ENCODE results near the gene CHAF1B.
"Not testable (repeated sequence)": the region's sequence is repeated elsewhere in the genome, so short reads cannot be mapped to it uniquely, and the experiment has no call there.

CHAF1B gene

DNA sequence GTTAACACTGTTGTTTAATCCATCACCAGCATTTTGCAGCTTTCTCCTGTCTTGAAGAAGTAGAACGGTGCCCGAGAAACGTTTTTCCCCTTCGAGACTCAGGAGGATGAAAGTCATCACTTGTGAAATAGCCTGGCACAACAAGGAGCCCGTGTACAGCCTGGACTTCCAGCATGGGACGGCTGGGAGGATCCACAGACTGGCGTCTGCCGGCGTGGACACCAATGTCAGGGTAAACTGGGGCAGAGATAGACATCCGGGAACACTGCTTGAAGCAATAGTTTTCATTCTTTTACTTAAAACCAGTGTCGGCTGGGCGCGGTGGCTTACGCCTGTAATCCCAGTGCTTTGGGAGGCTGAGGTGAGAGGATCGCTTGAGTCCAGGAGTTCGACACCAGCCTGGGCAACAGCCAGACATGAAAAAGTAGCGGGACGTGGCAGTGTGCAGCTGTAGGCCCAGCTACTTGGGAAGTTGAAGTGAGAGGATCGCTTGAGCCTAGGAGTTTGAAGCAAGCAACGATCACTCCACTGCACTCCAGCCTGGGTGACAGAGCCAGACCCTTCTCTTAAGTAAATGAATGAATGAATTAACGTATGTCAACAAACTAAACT, 945 bp downstream of the CHAF1B start:
- Histone ChIP-seq H3K4me2 (peak overlapping the region; percentile 93), H3K4me1 (peaks cover 12% of the 10 kb centered on the region), H3K9ac (peak overlapping the region; percentile 92; the same call in 1 of the 2 replicates), H3K36me3 (peaks cover 42% of the 10 kb centered on the region), H4K20me1 (no peaks in the 10 kb centered on the region), H3K27ac (peak overlapping the region; percentile 87; the same call in 1 of the 2 replicates), H3K9me3 (peaks cover 9% of the 10 kb centered on the region; the same call in 1 of the 2 replicates), H3K27me3 (no peaks in the 10 kb centered on the region), H3K4me3 (peak overlapping the region; percentile 92)
- no peak for TF ChIP-seq Cebpa-rat (IDR thresholded peaks at IDR 0.05)

DNA sequence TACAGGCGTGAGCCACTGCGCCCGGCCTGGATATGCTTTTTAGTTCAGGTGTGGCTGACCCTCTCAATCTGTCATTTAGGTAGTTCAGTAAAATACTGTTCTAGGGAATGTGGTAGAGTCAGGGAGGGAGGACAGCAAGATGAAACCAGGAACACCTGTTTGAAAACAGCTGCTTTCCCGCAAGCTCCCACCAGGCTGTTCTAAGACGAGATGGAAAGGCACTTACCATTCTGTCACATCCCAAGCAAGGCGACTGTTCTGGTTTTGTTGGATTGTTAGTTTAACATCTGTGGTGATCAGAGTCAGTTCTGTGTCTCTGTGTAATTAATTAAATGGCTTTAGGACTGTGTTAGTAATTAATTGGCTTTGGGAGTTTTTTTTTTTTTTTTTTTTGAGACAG, 2.9 kb downstream of the CHAF1B start:
- Histone ChIP-seq H3K4me2 (no peak overlapping the region), H3K27me3 (no peaks in the 10 kb centered on the region), H3K27ac (no peak overlapping the region), H3K9me3 (peaks cover 28% of the 10 kb centered on the region), H3K4me1 (peaks cover 12% of the 10 kb centered on the region), H3K4me3 (no peak overlapping the region), H4K20me1 (no peaks in the 10 kb centered on the region), H3K36me3 (peaks cover 61% of the 10 kb centered on the region), H3K9ac (no peak overlapping the region)
- no peak for TF ChIP-seq Cebpa-rat (IDR thresholded peaks at IDR 0.05)

DNA sequence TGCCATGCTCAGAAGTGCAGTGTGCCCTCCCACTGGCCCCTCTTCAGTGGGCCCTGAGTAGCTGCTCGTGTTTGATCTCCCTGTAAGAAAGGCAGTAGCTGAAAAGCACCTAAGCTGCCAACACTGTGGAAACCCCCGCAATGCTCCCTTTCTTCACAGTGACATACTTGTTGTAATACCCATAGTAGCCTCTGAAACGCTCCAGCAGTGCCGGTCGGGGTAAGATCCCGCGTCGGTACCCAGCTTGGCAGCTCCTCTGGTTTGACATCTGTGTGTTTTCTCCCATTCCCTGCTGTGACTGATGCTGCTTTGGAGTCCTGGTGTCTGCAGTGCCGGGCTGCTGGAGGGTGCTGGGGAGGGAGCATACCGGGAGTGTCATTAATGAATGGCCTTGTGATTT, 3.6 kb downstream of the CHAF1B start:
- Histone ChIP-seq H3K36me3 (peaks cover 67% of the 10 kb centered on the region), H3K4me2 (no peak overlapping the region), H4K20me1 (no peaks in the 10 kb centered on the region), H3K9me3 (peaks cover 29% of the 10 kb centered on the region), H3K27me3 (no peaks in the 10 kb centered on the region), H3K27ac (no peak overlapping the region), H3K4me3 (no peak overlapping the region), H3K9ac (no peak overlapping the region), H3K4me1 (peaks cover 12% of the 10 kb centered on the region)
- no peak for TF ChIP-seq Cebpa-rat (IDR thresholded peaks at IDR 0.05)

DNA sequence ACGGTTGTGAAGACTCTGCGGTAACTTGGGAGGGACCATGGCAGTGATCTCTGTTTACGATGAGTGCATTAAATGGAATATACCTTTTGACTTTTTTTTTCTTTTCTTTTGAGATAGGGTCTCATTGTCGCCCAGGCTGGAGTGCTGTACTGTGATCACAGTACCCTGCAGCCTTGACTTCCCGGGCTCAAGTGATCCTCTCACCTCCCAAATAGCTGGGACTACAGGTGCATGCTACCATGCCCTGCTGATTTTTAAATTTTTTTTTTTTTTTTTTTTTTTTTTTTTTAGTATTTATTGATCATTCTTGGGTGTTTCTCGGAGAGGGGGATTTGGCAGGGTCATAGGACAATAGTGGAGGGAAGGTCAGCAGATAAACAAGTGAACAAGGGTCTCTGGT, 6.5 kb downstream of the CHAF1B start:
- peaks cover 95% of the 10 kb centered on the region for H3K36me3 ChIP-seq
- not testable (repeated sequence) for H3K27me3 ChIP-seq, H3K9ac ChIP-seq, H3K4me2 ChIP-seq, H3K27ac ChIP-seq, H4K20me1 ChIP-seq, H3K4me3 ChIP-seq, H3K4me1 ChIP-seq
- peaks cover 29% of the 10 kb centered on the region for H3K9me3 ChIP-seq

DNA sequence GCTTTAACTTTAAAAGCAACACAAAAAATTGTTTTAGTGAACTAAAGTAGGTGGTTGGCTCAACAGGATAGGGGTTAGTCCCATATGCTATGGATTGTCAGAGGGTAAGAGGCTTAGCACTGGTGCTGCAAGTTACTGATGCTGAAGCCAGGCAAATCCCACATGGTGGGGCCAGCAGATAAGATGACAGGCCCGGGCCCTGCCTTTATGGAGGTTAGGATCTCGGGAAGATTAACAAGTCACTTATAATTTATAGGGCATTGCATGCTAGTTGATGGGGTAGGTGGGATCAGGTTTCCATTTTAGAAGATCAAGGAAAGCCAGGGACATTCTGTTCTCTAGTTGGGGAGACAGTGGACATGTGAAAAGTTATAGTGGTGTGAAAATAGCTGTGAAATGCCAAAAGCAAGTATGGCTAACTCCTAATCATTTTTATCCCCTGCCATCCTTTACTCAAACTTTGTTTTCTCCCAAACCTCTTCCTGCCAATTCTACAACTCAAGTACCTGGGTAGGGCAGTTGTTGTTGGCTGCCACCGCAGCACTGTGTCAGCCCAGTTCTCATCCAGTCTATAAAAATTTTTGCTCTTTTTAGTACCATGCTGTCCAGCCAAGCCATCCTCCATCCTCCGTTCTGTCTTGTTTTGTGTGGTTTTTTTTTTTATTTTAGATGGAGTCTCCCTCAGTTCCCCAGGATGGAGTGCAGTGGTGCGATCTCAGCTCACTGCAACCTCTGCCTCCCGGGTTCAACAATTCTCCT, 10.3 kb downstream of the CHAF1B start:
- H3K36me3 ChIP-seq, result peaks cover 96% of the 10 kb centered on the region

GRCh38 chr21:36396325-36396724, 11.1 kb downstream of the CHAF1B start:
- no peaks in the 10 kb centered on the region for H3K27me3 ChIP-seq
- no peak overlapping the region for H3K9ac ChIP-seq
- H3K4me3 ChIP-seq, result no peak overlapping the region
- H3K9me3 ChIP-seq, result peaks cover 18% of the 10 kb centered on the region
- H3K27ac ChIP-seq, result no peak overlapping the region
- no peak overlapping the region for H3K4me2 ChIP-seq
- no peaks in the 10 kb centered on the region for H4K20me1 ChIP-seq
- peaks cover 93% of the 10 kb centered on the region for H3K36me3 ChIP-seq
- TF ChIP-seq Cebpa-rat (IDR thresholded peaks at IDR 0.05), result no peak
- no peaks in the 10 kb centered on the region for H3K4me1 ChIP-seq

More for the DNA sequence above, 10.3 kb downstream of the CHAF1B start:
- Histone ChIP-seq H3K27me3 (no peaks in the 10 kb centered on the region), H3K9ac (no peak overlapping the region), H3K27ac (no peak overlapping the region), H4K20me1 (no peaks in the 10 kb centered on the region), H3K4me3 (no peak overlapping the region), H3K4me1 (no peaks in the 10 kb centered on the region), H3K4me2 (no peak overlapping the region), H3K9me3 (peaks cover 26% of the 10 kb centered on the region)
- no peak for TF ChIP-seq Cebpa-rat (IDR thresholded peaks at IDR 0.05)

DNA sequence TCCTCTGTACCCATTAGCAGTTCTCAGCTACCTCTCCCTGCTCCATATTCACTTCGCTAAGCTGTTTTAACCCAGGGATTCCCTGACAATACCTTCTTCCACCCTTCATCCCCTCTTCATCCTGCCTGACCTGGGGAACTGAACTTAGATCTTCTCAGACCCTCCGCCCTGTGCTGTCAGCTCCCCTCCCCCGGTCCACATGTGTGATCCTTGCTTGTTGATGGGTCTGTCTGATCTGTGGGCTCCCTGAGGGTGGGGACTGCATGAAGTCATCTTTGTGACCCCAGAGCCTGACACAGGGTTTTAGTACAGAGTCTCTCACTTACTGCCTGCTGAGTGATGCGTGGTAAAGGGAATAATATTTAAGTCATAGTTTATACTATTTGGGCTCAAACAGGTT, 11.8 kb downstream of the CHAF1B start:
- Histone ChIP-seq H3K27ac (no peak overlapping the region), H3K9ac (no peak overlapping the region), H3K4me2 (no peak overlapping the region), H3K27me3 (no peaks in the 10 kb centered on the region), H4K20me1 (no peaks in the 10 kb centered on the region), H3K4me3 (no peak overlapping the region), H3K4me1 (no peaks in the 10 kb centered on the region), H3K36me3 (peaks cover 91% of the 10 kb centered on the region), H3K9me3 (peaks cover 12% of the 10 kb centered on the region)
- TF ChIP-seq Cebpa-rat (IDR thresholded peaks at IDR 0.05), result no peak

GRCh38 chr21:36397606-36398005, 12.4 kb downstream of the CHAF1B start:
- TF ChIP-seq Cebpa-rat (IDR thresholded peaks at IDR 0.05), result no peak
- H3K4me1 ChIP-seq, result no peaks in the 10 kb centered on the region
- no peak overlapping the region for H3K27ac ChIP-seq
- no peak overlapping the region for H3K9ac ChIP-seq
- H3K36me3 ChIP-seq, result peaks cover 91% of the 10 kb centered on the region
- peaks cover 6% of the 10 kb centered on the region for H3K9me3 ChIP-seq
- no peak overlapping the region for H3K4me3 ChIP-seq
- no peaks in the 10 kb centered on the region for H4K20me1 ChIP-seq
- H3K27me3 ChIP-seq, result no peaks in the 10 kb centered on the region
- no peak overlapping the region for H3K4me2 ChIP-seq

GRCh38 chr21:36399736-36400135, 14.5 kb downstream of the CHAF1B start:
- H3K9ac ChIP-seq, H3K4me1 ChIP-seq, H4K20me1 ChIP-seq, H3K4me2 ChIP-seq, H3K27me3 ChIP-seq, H3K9me3 ChIP-seq, H3K4me3 ChIP-seq, H3K27ac ChIP-seq: not testable (repeated sequence)
- peaks cover 92% of the 10 kb centered on the region for H3K36me3 ChIP-seq

DNA sequence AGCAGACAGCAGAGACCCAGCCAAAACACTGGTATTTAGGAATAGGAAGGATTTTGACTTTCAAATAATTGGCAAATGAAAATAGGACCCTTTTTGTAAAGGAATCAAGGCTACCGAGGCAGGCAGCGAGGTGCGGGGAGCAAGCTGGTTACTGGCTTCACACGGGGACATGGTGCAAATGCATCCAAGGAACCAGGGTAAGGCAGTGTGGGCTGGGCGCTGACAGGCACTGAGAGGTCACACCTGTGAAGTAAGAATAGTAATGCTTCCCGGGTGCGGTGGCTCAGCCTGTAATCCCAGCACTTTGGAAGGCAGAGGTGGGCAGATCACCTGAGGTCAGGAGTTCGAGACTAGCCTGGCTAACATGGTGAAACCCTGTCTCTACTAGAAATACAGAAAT, 15.5 kb downstream of the CHAF1B start:
- Histone ChIP-seq H3K9me3 (no peaks in the 10 kb centered on the region), H3K9ac (no peak overlapping the region), H3K4me3 (no peak overlapping the region), H3K36me3 (peaks cover 90% of the 10 kb centered on the region), H4K20me1 (no peaks in the 10 kb centered on the region), H3K4me1 (no peaks in the 10 kb centered on the region), H3K4me2 (no peak overlapping the region), H3K27me3 (no peaks in the 10 kb centered on the region), H3K27ac (no peak overlapping the region)
- TF ChIP-seq Cebpa-rat (IDR thresholded peaks at IDR 0.05), result no peak
